NCI-H748 (cell line): ENCODE data around the gene IFNL3.
"Not testable (repeated sequence)": the region's sequence is repeated elsewhere in the genome, so short reads cannot be mapped to it uniquely, and the experiment has no call there.

ENCODE experiments used
- DNase-seq: peaks from one replicate; lab custom pipeline; 2025; ENCODE audit not compliant: unreplicated experiment; lab: John Stamatoyannopoulos, UW

Gene IFNL3

GRCh38 chr19:39218230-39219007 is 26.4 kb downstream of the IFNL3 start:
- DNase-seq = peak; percentile 71

GRCh38 chr19:39217094-39217493 is 27.7 kb downstream of the IFNL3 start:
- no peak for DNase-seq

GRCh38 chr19:39215323-39215722 is 29.5 kb downstream of the IFNL3 start:
- not testable (repeated sequence) for DNase-seq

- peak; percentile 46 for DNase-seq
Measured at GRCh38 chr19:39212375-39212742, 32.4 kb downstream of the IFNL3 start.

- no peak for DNase-seq
Measured at GRCh38 chr19:39211731-39212374, 33.0 kb downstream of the IFNL3 start.

- no peak for DNase-seq
Measured at GRCh38 chr19:39209196-39209595, 35.6 kb downstream of the IFNL3 start.

GRCh38 chr19:39208175-39208795 is 36.5 kb downstream of the IFNL3 start:
- DNase-seq = no peak

- no peak for DNase-seq
Measured at GRCh38 chr19:39207293-39207836, 37.4 kb downstream of the IFNL3 start.

GRCh38 chr19:39206122-39206521 is 38.7 kb downstream of the IFNL3 start:
- no peak for DNase-seq

- no peak for DNase-seq
Measured at GRCh38 chr19:39205449-39205764, 39.4 kb downstream of the IFNL3 start.

- no peak for DNase-seq
Measured at GRCh38 chr19:39203372-39204341, 41.1 kb downstream of the IFNL3 start, which contains the start of gene SYCN. TSS of gene SYCN (minus strand) at chr19:39204263. CDS start at chr19:39204254, 9 bp downstream.

- no peak for DNase-seq
Measured at GRCh38 chr19:39202998-39203355, 41.8 kb downstream of the IFNL3 start.

- DNase-seq = no peak
Measured at GRCh38 chr19:39200803-39201115, 44.0 kb downstream of the IFNL3 start.

- no peak for DNase-seq
Measured at GRCh38 chr19:39200066-39200802, 44.6 kb downstream of the IFNL3 start.

GRCh38 chr19:39199025-39199424 is 45.8 kb downstream of the IFNL3 start:
- no peak for DNase-seq

GRCh38 chr19:39197808-39198207 is 47.0 kb downstream of the IFNL3 start:
- no peak for DNase-seq

GRCh38 chr19:39196860-39197562 is 47.8 kb downstream of the IFNL3 start, which contains the start of gene NCCRP1:
TSS of gene NCCRP1 (plus strand) at chr19:39196964. CDS start at chr19:39196983, 19 bp downstream.
- no peak for DNase-seq

GRCh38 chr19:39196320-39196719 is 48.5 kb downstream of the IFNL3 start:
- no peak for DNase-seq

- no peak for DNase-seq
Measured at GRCh38 chr19:39195755-39196154, 49.1 kb downstream of the IFNL3 start.
